HG03108 (cell line): ENCODE results near the gene SPHKAP.
"Not testable (repeated sequence)": the region's sequence is repeated elsewhere in the genome, so short reads cannot be mapped to it uniquely, and the experiment has no call there.

Experiments used
- ATAC-seq: cut with Tn5 transposase; IDR thresholded peaks from one replicate; pipeline ENCODE4 v1.9.1; 2021; ENCODE audit warnings: moderate library complexity; ENCODE audit not compliant: unreplicated experiment

Gene SPHKAP

DNA sequence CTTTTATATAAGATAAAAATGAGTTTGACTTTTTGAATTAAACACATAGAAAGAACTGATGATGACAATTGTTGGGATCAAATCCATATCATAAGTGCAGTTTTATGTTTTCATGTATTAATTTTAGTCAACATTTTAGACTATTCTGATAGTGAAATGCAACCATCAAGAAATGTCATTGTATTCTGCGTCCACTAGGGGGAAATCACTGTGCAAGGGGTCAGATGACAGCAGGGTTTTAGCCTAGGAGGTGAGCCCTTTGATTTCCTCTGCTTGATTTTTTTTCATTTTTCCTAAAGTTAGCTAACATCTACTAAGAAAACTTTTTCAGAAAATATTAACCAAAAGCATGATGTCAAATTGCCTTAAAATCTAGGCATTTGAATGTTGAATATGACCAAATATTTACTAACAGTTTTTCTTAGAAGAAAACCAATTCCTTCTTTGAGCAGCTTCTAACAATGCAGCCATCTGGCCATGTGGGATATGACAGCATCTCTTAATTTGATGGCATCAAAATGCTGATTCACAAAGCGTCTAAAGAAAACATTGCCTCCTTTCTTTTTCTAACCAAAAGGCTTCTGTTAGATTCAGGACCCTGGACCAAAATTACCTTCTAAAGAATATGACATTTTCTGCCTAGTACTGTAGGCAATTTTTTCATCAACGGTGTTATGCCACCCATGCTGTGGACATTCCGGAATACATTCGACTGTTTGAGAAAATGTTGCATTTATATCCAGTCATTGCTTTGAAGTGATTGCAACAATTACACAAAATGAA lies 141.5 kb downstream of the SPHKAP start:
- no peak for ATAC-seq

DNA sequence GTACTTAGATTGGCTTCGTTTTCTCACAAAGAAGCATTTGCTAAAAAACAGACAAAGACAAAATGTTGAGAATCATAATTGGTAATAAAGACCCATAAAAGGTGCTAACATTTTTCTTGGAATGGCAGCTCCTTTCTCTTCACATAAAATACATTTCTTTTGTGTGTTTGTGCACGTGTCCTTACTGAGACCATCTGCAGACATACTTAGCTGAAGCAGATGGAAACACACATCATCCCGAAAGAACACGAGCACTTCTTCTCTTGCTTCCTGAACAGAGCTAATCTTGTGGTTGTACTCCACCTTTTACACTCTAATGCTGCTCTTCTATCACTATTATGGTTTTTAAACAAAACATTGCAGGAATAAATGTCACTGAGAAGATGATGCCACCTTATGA lies 142.5 kb downstream of the SPHKAP start:
- ATAC-seq, result no peak

GRCh38 chr2:228037915-228038314 lies 143.6 kb downstream of the SPHKAP start:
- no peak for ATAC-seq

DNA sequence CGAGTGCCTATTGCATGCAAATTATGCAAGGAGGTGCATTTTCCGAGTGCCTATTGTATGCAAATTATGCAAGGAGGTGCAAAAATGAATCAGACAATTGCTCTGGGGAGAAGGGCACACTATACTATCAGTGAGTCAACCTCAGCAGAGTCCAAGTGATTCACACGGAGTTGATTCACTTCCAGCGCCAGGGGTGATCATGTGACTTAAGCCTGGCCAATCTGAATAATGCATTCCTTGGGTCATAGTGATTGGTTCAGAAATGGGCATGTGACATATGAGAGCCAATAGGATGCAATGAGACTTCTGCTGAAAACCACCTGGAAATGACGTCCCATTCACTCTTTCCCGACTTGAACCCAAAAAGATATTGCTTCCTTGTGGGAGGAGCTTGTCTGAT lies 157.9 kb downstream of the SPHKAP start:
- ATAC-seq, result no peak

GRCh38 chr2:228018311-228018710 lies 163.2 kb downstream of the SPHKAP start:
- ATAC-seq, result no peak

DNA sequence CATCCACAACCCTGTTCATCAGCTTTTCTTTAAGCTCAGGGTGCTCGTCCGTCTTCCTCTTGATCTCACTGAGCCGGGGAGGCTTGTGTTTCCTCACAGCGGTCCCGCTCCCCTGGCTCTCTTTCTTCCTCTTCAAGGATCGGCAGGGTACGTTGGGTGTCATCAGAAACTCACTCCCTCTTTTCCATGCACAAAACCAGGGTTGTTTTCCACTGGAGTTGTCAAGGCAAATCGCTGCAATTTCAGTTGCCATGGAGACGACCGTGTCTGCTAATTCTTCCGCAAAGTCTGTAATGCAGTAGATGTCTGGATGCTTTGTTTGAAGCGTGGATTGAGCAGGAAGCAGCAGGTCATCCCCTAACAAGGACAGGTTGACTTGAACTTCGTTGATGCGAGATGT lies 163.7 kb downstream of the SPHKAP start:
- no peak for ATAC-seq

DNA sequence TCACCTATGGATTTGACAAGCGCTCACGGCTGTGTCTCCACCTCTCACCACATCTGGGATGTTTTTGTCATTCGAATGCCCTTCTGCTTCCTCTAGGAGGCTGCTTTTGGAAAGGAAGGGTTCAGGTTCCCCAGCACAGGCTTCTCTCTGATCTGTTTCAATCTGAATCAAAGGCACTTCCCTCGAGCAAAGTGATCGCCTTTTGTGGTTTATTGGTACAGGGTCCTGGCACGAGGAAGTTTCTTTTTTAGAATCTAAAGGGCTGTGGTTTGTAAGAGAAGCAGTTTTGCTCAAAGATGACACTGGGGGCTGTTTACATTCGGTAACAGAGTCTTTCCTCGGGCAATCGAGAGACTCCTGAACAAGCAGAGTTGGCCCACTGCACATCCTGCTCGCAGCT lies 165.1 kb downstream of the SPHKAP start:
- no peak for ATAC-seq

GRCh38 chr2:228015741-228016140 lies 165.7 kb downstream of the SPHKAP start:
- no peak for ATAC-seq

- no peak for ATAC-seq
These were observed 185.1 kb downstream of the SPHKAP start for GRCh38 chr2:227996366-227996765.

GRCh38 chr2:227990937-227991336 lies 190.6 kb downstream of the SPHKAP start:
- ATAC-seq, result no peak

DNA sequence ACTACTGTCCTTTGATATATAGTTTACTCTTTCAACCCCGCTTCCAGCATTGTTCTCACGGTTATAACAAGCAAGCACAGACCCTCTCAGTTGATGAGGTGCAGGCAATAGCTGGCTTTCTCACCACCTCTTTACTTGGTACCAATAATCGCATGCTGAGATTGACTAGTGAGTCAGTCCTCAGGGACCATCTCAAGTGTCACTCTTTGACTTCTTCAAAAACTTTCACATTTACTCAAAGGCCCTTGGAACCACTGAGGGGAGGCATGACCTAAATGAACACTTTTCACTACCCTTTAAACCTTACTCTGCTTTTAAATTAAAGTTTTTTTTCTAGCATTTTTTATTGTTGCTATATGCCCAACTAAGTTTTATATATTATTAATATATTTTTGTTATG lies 208.2 kb downstream of the SPHKAP start:
- ATAC-seq, result no peak

DNA sequence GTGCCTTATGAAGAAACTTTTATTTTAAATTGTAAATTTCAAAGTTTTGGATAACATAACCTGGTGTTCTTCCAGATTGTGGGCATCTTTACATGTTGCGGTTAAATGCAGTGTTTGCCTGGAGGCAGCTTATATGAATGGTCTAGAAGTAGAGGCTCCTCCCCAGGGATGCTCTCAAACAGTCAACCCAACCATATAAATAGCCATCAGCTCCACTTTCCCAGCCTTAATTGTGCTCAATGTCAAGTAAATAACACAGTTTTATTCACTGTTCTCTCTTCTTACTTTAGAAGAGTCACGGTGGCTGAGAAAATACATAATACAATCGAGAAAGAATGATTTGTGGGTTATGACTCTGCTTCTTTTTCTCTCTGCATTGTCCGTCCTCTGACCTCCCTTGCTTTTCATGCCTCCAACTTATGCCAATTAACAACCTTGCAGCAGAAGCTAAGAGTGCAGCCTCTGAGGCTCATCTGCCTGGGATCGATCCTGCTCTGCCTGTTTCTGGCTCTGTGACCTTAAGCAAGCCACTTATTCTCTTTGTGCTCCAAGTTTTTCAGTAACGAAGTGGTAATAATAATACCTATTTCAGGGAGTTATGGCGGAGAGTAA lies 209.8 kb downstream of the SPHKAP start:
- no peak for ATAC-seq

DNA sequence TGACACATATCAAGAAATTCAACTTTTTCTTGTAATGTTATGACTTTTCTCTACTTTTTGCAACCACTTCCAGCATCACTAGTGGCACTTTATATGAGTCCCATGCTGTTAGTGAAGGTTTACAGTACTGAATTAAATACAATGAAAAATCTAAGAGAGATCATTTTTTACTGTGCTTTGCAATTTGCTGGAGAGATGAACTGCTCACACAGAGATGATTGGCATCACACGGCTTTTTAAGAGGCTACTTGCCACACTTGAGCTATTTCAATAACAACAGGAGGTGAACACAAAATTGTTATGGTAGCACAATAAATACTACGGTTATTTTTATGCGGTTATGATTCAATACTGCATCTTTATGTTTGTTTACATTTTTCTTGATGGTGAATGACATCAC lies 221.2 kb downstream of the SPHKAP start:
- ATAC-seq, result no peak

GRCh38 chr2:227942965-227943364 lies 238.5 kb downstream of the SPHKAP start:
- ATAC-seq, result no peak

DNA sequence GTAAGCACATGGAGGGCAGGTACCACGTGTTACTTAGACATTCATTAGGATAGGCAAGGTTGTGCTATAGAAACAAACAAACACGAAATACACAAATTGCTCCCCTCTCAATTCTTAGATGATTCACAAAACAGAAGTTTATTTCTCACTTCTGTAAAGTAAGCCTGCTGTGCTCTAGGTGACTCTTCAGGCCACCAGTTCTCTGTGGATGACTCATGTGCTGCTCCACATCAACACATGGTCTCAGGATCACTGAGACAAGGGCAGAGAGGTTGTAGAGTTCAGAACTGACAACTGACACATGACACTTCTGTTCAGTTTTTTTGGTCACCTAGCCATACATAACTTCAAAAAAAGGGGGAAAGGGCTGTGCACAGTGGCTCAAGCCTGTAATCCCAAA lies 239.5 kb downstream of the SPHKAP start:
- ATAC-seq, result no peak

- ATAC-seq, result no peak
These were observed 242.0 kb downstream of the SPHKAP start for GRCh38 chr2:227939271-227940027.

- ATAC-seq, result not testable (repeated sequence)
These were observed 245.2 kb downstream of the SPHKAP start for GRCh38 chr2:227936249-227936648.

GRCh38 chr2:227933884-227934283 lies 247.6 kb downstream of the SPHKAP start:
- ATAC-seq, result no peak

DNA sequence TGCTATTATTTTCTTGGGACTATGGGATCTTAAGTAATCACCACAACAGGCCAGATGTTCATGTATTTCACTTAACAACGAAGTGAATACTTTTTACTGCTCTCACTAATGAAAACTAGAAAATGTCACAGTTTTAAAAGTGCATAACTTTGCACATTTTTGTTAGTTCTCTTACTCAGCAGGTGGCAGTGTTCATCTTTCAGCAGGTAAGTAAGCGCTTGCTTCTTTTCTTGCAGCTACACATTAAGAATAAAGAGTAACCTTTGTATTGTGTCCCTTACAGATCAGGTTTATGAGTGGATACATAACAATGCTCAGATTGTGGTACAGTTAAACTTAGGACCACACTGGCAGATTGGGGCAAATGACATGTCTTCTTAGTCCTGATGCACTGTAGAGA lies 249.1 kb downstream of the SPHKAP start:
- no peak for ATAC-seq

DNA sequence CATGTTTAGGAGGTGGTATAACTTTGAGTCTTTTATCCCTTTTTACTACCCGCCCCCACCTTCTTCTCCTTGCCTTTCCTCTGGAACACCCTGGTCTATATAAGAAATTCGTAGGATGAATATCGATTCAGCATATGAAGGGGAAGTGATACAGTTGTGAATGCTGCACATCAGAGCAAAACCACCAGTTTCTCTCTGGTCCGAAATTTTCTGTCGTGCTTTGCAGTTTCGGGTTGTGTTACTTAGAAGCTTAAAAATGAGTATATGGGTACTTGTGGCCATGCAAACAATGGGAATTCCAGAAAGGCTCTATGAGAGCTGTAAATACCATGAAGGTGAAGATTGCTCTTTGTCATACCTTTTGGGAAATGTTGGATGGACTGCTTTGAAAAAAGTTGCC lies 249.5 kb downstream of the SPHKAP start:
- no peak for ATAC-seq
